Epithelial cell of proximal tubule (primary cell): Measurements from ENCODE around the gene GLT8D2. TPM values are rescaled to one million over a fixed set of nuclear protein-coding genes. Genes with fewer than 3 reads are reported as not detected.
"Not testable (repeated sequence)": the region's sequence is repeated elsewhere in the genome, so short reads cannot be mapped to it uniquely, and the experiment has no call there.

Experiments used
- DNase-seq: peaks from one replicate; pipeline ENCODE4 v3.0.0-alpha.2; 2011; ENCODE audit warnings: low read depth
- H3K4me3 ChIP-seq: 2 replicates; pipeline ENCODE4 v1.5.1; 2011; ENCODE audit warnings: low read depth, mild to moderate bottlenecking, low read length
- CTCF ChIP-seq: conservative IDR thresholded peaks from 2 replicates; pipeline ENCODE4 v1.5.1; 2012; ENCODE audit warnings: low read depth, mild to moderate bottlenecking, low read length
- total RNA-seq: library from RNA; depleted of rRNA; stranded (reverse); fragments of >200 nt; gene quantifications from 2 replicates; pipeline ENCODE4 v1.2.3, GENCODE V29; 2015

The GLT8D2 gene
- total RNA-seq, 1 donor from 2014 or later, result 0.46 TPM

- no peak for TF ChIP-seq CTCF
- no peak for DNase-seq
- no peak overlapping the region for H3K4me3 ChIP-seq
Measured at GRCh38 chr12:104022786-104023185, 27.2 kb downstream of the GLT8D2 start.

- not testable (repeated sequence) for H3K4me3 ChIP-seq
Measured at GRCh38 chr12:104021862-104022261, 28.1 kb downstream of the GLT8D2 start.

GRCh38 chr12:104012331-104012730 is 37.7 kb downstream of the GLT8D2 start:
- DNase-seq, result no peak
- no peak overlapping the region for H3K4me3 ChIP-seq
- TF ChIP-seq CTCF, result no peak

More at GRCh38 chr12:104021862-104022261, 28.1 kb downstream of the GLT8D2 start:
- not testable (repeated sequence) for DNase-seq

- TF ChIP-seq CTCF, result no peak
- H3K4me3 ChIP-seq, result no peak overlapping the region
- DNase-seq, result peak; percentile 29
Measured at GRCh38 chr12:104011253-104011652, 38.7 kb downstream of the GLT8D2 start.

- no peak overlapping the region for H3K4me3 ChIP-seq
- DNase-seq, result no peak
- TF ChIP-seq CTCF, result no peak
Measured at GRCh38 chr12:104010606-104011169, 39.3 kb downstream of the GLT8D2 start.

GRCh38 chr12:104010121-104010520 is 39.9 kb downstream of the GLT8D2 start:
- no peak for DNase-seq
- no peak for TF ChIP-seq CTCF
- H3K4me3 ChIP-seq, result no peak overlapping the region

- no peak overlapping the region for H3K4me3 ChIP-seq
- TF ChIP-seq CTCF, result no peak
- DNase-seq, result peak; percentile 52
Measured at GRCh38 chr12:104006929-104007328, 43.1 kb downstream of the GLT8D2 start.
